ENCODE data around the gene AOPEP.

GRCh38 chr9:95089257-95090022, 362.9 kb downstream of the AOPEP start:
- TF ChIP-seq EP300 (IDR thresholded peaks at IDR 0.05; ENCODE audit: borderline replicate concordance in 1 of 2, low read depth in 1 of 2, low read length in 1 of 2), result no peak
- TF ChIP-seq RFX5 (IDR thresholded peaks at IDR 0.05; ENCODE audit: low read length), result no peak
- TF ChIP-seq CTCF (IDR thresholded peaks at IDR 0.05), result no peak
- no peak for TF ChIP-seq NFIC (IDR thresholded peaks at IDR 0.05; ENCODE audit: borderline replicate concordance)
